Fibroblast of gingiva (primary cell): ENCODE data around the gene G6PD.

ENCODE experiments used
- DNase-seq: peaks from one replicate; pipeline ENCODE4 v3.0.0-alpha.2; 2011; ENCODE audit warnings: low read depth

Gene G6PD

DNA sequence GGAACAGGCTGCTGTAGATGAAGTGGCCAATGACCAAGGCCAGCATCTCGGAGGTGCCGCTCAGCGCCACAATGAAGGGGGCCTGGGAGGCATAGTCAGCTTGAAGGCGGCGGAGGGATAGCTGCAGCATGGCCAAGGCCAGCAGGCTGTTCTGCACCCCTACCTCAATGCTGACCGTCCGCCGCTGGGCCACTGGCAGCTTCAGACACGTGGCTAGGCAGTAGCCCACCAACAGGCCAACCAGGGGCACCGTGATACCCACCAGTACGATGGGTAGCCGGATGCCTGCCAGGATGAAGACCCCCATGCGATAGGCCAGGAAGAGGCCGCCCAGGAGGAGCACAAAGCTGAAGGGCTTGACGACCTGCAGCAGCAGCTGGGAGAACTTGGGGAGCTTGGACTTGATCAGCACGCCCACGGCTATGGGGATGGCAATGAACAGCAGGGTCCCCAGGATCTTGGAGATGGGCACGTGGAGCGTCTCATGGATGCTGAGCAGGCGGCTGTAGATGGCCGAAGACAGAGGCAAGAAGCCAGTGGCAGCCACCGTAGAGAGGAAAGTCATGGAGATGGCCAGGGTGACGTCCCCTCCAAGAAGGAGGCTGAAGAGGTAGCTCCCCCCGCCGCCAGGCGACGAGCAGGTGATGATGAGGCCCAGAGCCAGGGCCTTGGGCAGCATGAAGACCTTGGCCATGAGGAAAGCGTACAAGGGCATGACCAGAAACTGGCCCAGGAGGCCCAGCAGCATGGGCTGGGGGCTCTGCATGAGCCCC lies 58.9 kb downstream of the G6PD start:
- no peak for DNase-seq

DNA sequence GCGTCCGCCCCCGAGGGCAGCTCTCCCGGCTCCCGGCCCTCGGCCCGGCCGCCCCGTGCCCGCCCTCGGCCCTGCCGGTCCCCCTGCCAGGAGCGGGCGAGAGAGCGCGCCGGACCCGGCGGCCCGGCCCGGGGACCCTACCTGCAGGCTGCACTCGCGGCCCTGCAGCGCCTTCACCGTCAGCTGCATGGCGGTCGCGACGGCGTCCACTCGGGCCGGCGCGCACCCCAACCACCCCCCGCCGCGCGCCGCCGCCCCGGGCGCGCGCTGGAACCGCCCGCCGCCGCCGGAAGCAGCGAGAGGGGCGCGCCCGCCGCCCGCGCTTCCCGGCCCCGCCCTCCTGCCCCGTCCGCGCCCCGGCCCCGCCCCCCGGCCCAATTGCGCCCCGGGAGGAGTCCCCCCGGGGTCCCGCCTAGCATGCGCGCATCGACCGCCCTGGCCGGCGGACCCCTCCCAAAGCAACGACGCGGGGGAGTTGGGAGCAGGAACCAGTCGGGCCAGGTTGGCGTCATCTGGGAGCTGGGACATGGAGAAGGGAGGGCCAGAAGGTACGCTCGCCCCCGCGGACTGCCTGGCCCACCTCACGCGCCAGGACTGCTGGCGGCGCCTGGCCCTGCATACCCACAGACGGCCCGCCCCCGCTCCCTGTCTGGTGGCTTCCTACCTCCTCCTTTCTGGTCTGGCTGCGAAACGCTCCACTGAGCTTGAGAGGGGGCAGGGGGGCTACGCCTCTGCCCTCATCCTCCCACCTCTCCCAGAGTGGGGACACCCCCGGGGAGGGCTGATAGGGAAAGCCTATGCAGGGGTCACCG lies 60.0 kb downstream of the G6PD start, which contains the start of gene UBL4A:
Gene UBL4A, minus strand, starts transcription at position 220 of the 812 bp plus-strand sequence. Its CDS starts 31 bp downstream, at position 189.
- peak; percentile 9 for DNase-seq

DNA sequence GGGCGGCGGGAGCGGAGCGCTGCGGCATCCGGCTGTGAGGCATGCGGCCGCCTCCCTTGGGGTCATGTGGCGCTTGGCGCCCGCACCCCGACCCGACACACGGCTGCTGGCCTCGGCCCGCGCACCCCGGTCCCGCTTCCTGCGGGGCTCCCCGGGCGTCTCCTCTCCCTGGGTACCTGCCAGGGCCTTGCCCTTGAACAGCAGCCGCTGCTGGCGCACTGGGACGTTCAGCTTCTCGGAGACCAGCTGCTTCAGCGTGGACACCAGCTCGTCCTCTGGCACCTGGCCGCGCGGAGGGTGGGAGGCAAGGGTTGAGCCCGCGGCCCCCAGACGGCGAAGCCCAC lies 60.6 kb downstream of the G6PD start:
- peak; percentile 6 for DNase-seq

DNA sequence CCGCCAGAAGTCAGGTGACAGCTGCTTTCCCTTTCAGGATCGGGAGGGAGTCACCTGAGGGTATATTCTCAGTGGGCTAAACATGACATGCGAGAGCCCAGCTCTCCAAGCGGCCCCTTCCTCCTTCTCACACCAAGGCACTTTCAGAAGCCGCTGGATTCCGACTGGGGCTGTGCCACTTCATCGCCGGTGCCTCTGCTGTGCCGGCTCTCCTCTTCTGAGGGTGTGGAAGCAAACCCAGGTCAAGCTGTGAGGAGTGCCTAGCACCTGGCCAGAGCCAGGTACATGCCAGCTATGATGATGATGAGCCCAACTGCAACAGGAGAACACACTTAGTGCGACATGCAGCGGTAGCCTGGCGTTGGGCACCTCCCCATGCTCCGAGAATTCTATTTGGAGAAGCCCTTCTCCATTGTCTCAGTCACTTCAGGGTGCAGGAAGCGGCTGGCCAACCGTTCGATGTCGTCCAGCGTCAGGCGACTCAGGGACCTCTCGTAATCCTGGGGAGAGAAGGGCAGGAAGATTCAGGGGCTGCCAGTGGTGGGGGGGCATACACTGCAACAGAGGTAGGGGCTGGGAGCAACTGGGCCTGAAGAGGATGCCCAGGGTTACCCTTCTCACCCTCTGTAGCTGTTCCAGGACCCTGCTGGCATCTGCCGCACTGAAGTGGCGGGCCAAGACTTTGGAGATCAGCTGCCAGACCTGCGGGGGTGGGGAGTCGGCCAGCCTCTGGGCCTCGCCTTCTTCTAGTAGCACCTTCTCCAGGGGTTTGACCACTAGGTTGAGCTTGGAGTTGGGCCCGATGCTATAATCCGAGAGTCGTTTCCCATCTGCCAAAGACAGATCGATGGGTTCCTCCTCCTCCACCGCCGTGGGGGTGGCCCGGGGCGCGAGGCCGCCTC lies 61.2 kb downstream of the G6PD start:
- no peak for DNase-seq

DNA sequence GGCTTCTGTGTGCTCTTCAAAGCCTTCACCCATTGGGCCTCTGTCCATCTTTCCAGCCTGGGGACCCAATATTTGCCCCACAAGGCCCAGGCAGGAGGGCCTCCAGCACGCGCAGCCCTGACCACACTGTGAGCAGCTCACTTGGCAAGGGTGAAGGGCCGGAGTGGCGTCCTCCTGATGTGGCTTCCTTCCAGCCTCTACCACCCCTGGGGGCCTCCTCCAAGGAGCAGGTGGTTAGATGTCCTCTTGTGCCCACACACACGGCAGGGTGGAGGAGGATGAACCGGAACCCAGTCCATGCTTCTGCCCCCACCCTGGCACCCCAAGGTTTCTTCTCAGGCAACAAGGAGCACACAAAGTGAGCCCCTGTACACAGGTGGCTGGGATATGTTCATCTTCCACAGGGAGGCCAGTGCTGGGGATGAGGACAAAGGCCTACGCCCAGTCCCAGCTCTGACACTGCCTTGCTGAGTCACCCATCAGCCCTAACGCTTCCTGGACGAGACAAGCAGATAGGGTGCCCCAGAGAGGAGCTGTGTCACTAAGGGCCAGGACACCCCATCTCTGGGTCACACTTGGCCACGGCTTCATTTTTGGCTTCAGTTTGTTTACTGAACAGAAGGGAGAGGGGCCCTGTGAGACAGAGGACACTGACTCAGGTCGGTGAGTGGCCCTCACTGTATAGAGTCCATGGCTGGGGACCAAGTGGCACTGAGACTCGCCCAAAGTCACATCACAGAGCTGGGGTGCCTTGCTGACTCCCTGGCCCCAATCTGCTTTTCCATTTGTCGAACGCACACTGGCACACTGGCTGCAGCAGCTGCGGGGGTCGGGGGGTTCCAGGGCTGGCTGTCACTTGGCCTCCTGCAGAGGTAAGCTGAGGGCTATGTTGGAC lies 62.1 kb downstream of the G6PD start:
- no peak for DNase-seq

DNA sequence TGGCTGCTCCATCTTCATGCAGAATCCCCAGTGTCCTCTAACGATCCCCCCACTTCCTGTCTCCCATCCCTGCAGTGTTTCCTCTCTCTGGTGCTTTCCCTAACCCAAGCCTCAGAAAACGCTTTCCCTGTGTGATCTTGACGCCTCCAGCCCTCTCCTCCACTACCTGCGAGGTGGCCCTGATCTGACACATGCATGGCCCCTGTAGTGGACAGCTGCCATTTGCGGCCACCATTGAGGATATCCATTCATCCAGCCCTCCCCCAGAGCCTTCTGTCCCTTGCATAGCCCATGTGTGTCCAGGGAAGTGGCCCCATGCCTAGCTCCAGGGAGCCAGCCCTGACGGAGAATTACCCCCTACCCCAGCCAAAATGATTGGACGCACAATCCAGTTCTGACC lies 63.3 kb downstream of the G6PD start:
- DNase-seq: no peak

DNA sequence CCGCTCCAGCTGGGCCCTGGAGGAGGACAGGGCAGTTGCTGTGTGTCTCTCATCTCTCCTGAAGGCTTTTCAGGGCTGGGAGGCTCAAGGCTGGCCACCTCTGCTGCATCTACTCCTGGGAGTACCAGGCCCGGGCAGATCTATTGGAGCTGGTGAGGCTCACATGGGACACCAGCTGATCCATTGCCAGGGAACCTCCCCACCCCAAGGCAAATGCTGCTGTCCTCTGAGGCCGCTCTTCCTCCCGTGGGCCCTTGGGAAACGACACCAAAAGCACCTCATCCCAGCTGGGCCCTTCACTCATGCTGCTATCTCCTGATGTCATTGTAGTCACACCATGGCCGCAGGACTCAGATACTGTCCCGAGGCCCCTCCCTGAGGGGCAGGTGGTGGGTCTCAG lies 63.9 kb downstream of the G6PD start:
- no peak for DNase-seq

DNA sequence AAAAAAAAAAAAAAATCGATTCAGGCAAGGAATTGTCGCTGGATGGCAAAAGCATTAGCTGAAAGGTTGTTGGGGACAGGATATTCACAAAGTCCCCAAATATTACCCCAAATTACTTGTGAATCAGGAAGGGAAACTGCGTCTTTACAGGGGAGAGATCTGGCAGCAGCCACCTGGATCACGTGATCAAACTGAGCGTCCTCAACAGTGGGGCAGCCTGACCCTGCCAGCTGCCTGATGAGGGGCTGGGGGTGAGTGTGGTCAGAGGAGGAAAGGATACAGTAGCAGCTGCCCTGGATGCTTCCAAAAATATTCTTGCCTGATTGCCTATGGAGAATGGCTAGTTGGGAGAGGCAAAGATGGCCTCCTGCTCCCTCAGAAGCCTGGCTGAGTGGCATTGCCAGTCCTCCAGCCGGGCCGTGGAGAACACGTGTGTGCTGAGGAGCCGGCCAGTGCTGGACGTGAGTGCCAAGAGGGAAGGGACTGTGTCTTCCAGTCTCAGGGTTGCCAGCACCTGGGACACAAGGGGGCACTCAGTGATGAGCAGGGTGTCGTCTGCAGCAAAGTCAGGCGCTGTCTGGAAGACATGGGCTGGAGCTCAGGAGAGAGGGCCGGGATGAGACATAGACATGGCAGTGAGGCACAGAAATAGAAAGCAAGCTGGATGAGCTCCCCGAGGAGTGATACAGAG lies 64.6 kb downstream of the G6PD start:
- no peak for DNase-seq
